Sigmoid colon (tissue), 4 donors: ENCODE measurements around the gene KTN1.

Source experiments
- CTCF ChIP-seq, 4 experiments: fragments of 450-650 bp in 3 of 4; fragments of 200-600 bp in 1 of 4; IDR thresholded peaks; one replicate each; pipeline ENCODE4 v1.5.1; 2016 to 2019; ENCODE audit warnings: antibody characterized with exemption in 4 of 4, mild to moderate bottlenecking in 3 of 4, moderate library complexity in 2 of 4
- POLR2A ChIP-seq, 2 donors: fragments of 450-650 bp; IDR thresholded peaks; one replicate each; pipeline ENCODE4 v1.6.1; 2016; ENCODE audit warnings: antibody characterized with exemption in 2 of 2, mild to moderate bottlenecking in 2 of 2, moderate library complexity in 2 of 2
- POLR2AphosphoS5 ChIP-seq, 4 donors: sonication (generic); formaldehyde crosslinking; IDR thresholded peaks; one replicate each; pipeline ENCODE4 v1.6.1; 2017; ENCODE audit warnings: antibody characterized with exemption in 4 of 4

- no peak for TF ChIP-seq POLR2AphosphoS5 (IDR thresholded peaks at IDR 0.05)
- TF ChIP-seq CTCF (IDR thresholded peaks at IDR 0.05), result no peak
- TF ChIP-seq POLR2A (IDR thresholded peaks at IDR 0.05), result no peak
Measured at GRCh38 chr14:55661029-55661428, 81.0 kb downstream of the KTN1 start.
